ENCODE data around the gene PRR20G.
"Not testable (repeated sequence)": the region's sequence is repeated elsewhere in the genome, so short reads cannot be mapped to it uniquely, and the experiment has no call there.

Gene PRR20G

GRCh38 chr3:127323581-127323980 lies 35.7 kb upstream of the PRR20G start:
- no peak for TF ChIP-seq CTCF (IDR thresholded peaks at IDR 0.05)
- no peaks in the 10 kb centered on the region for H3K9me3 ChIP-seq
- H3K4me3 ChIP-seq (ENCODE audit: low read depth in 1 of 2, low read length in 1 of 2): no peak overlapping the region
- H3K27ac ChIP-seq: no peak overlapping the region
- H3K4me1 ChIP-seq (ENCODE audit: control insufficient read depth in 1 of 2, insufficient read depth in 1 of 2, low read depth in 1 of 2, low read length in 1 of 2): no peaks in the 10 kb centered on the region
- H3K27me3 ChIP-seq: no peaks in the 10 kb centered on the region
- H3K36me3 ChIP-seq: no peaks in the 10 kb centered on the region

GRCh38 chr3:127321371-127321770 lies 33.5 kb upstream of the PRR20G start:
- Histone ChIP-seq H3K27me3 (no peaks in the 10 kb centered on the region), H3K4me1 (ENCODE audit: control insufficient read depth in 1 of 2, insufficient read depth in 1 of 2, low read depth in 1 of 2, low read length in 1 of 2) (no peaks in the 10 kb centered on the region), H3K9me3 (no peaks in the 10 kb centered on the region), H3K36me3 (no peaks in the 10 kb centered on the region), H3K27ac (no peak overlapping the region), H3K4me3 (ENCODE audit: low read depth in 1 of 2, low read length in 1 of 2) (no peak overlapping the region)
- TF ChIP-seq CTCF (IDR thresholded peaks at IDR 0.05): no peak

DNA sequence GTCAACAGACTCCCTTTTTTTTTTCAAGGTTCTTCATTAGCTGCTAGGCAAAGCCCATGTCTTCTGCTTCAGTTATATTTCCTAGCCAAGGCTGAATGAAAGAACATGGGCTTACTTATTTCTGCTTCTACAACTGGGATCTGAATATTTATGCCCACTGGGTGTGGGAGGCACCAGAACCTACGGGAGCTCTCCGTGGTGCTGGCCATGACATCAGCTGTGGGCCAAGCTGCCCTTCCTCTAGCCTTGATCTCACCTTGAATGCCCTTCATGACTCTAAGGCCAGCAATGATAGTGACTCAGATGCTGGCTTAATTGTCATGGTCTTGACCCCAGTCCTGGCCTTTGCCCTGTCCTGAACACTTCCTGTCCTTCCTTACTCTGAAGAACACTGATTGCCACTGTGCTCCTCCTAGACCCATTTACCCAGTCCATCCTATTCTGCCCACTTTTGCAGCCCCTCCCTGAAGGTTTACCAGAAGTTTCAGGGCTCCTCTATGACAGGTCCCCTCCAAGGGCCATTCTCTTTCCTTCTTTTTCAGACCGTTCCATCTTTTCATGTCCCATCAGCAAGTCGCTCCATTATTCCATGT lies 32.8 kb upstream of the PRR20G start:
- no peak for TF ChIP-seq CTCF (IDR thresholded peaks at IDR 0.05)
- no peak overlapping the region for H3K27ac ChIP-seq
- no peaks in the 10 kb centered on the region for H3K36me3 ChIP-seq
- no peaks in the 10 kb centered on the region for H3K4me1 ChIP-seq (ENCODE audit: control insufficient read depth in 1 of 2, insufficient read depth in 1 of 2, low read depth in 1 of 2, low read length in 1 of 2)
- H3K4me3 ChIP-seq (ENCODE audit: low read depth in 1 of 2, low read length in 1 of 2): no peak overlapping the region
- H3K27me3 ChIP-seq: no peaks in the 10 kb centered on the region
- no peaks in the 10 kb centered on the region for H3K9me3 ChIP-seq

DNA sequence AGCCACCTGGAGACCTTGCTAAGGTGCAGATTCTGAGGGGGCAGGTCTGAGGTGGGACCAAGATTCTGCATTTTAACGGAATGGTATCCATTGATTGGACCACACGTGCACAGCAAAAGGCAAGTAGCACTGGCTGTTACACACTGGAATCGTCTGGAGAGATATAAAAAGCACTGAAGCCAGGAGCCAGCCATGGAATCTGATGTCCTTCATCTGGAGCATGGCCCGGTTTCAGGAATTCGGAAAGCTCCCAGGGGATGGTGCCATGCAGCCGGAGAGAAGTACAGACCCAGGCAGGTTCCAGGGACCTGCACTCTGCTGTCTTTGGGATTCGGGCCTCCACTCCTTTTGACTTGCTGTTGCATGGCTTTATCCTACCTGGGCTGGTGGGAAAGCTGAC lies 28.8 kb upstream of the PRR20G start:
- no peak overlapping the region for H3K4me3 ChIP-seq (ENCODE audit: low read depth in 1 of 2, low read length in 1 of 2)
- H3K36me3 ChIP-seq: no peaks in the 10 kb centered on the region
- H3K27me3 ChIP-seq: peaks cover 12% of the 10 kb centered on the region
- no peaks in the 10 kb centered on the region for H3K9me3 ChIP-seq
- no peak for TF ChIP-seq CTCF (IDR thresholded peaks at IDR 0.05)
- no peaks in the 10 kb centered on the region for H3K4me1 ChIP-seq (ENCODE audit: control insufficient read depth in 1 of 2, insufficient read depth in 1 of 2, low read depth in 1 of 2, low read length in 1 of 2)
- H3K27ac ChIP-seq: no peak overlapping the region

- H3K4me1 ChIP-seq (ENCODE audit: control insufficient read depth in 1 of 2, insufficient read depth in 1 of 2, low read depth in 1 of 2, low read length in 1 of 2): no peaks in the 10 kb centered on the region
- no peak for TF ChIP-seq CTCF (IDR thresholded peaks at IDR 0.05)
- H3K36me3 ChIP-seq: no peaks in the 10 kb centered on the region
- no peaks in the 10 kb centered on the region for H3K9me3 ChIP-seq
- no peak overlapping the region for H3K4me3 ChIP-seq (ENCODE audit: low read depth in 1 of 2, low read length in 1 of 2)
- peaks cover 12% of the 10 kb centered on the region for H3K27me3 ChIP-seq
- no peak overlapping the region for H3K27ac ChIP-seq
These were observed 25.0 kb upstream of the PRR20G start for GRCh38 chr3:127312818-127313217.

- H3K4me3 ChIP-seq (ENCODE audit: low read depth in 1 of 2, low read length in 1 of 2); H3K9me3 ChIP-seq; H3K4me1 ChIP-seq (ENCODE audit: control insufficient read depth in 1 of 2, insufficient read depth in 1 of 2, low read depth in 1 of 2, low read length in 1 of 2); H3K27me3 ChIP-seq; H3K36me3 ChIP-seq; H3K27ac ChIP-seq: not testable (repeated sequence)
These were observed 21.0 kb upstream of the PRR20G start for GRCh38 chr3:127308821-127309220.

Measured in neutrophil (primary cell).